ENCODE measurements around the gene SIK3.
"Not testable (repeated sequence)": the region's sequence is repeated elsewhere in the genome, so short reads cannot be mapped to it uniquely, and the experiment has no call there.

SIK3 gene

GRCh38 chr11:116827461-116827860 is 270.8 kb downstream of the SIK3 start:
- no peak for DNase-seq (ENCODE audit: low read depth in 2 of 2)

GRCh38 chr11:116826751-116827431 is 271.3 kb downstream of the SIK3 start:
- DNase-seq (ENCODE audit: low read depth in 2 of 2) = no peak

- DNase-seq (ENCODE audit: low read depth in 2 of 2) = no peak
These were observed 272.1 kb downstream of the SIK3 start for GRCh38 chr11:116825854-116826750.

- no peak for DNase-seq (ENCODE audit: low read depth in 2 of 2)
These were observed 272.8 kb downstream of the SIK3 start for GRCh38 chr11:116825434-116825833.

GRCh38 chr11:116823031-116823843 is 275.0 kb downstream of the SIK3 start, which contains the start of gene APOA4:
Gene APOA4, minus strand, starts transcription at chr11:116823304. Its CDS starts 113 bp downstream, at chr11:116823191.
- DNase-seq (ENCODE audit: low read depth in 2 of 2) = no peak

GRCh38 chr11:116822575-116822974 is 275.7 kb downstream of the SIK3 start:
- no peak for DNase-seq (ENCODE audit: low read depth in 2 of 2)

GRCh38 chr11:116821050-116821918 is 276.9 kb downstream of the SIK3 start:
- DNase-seq (ENCODE audit: low read depth in 2 of 2) = no peak

GRCh38 chr11:116819049-116819448 is 279.2 kb downstream of the SIK3 start:
- DNase-seq (ENCODE audit: low read depth in 2 of 2) = no peak

GRCh38 chr11:116814502-116814901 is 283.7 kb downstream of the SIK3 start:
- DNase-seq (ENCODE audit: low read depth in 2 of 2) = no peak

- DNase-seq (ENCODE audit: low read depth in 2 of 2) = no peak
These were observed 284.3 kb downstream of the SIK3 start for GRCh38 chr11:116813781-116814471.

GRCh38 chr11:116813170-116813569 is 285.1 kb downstream of the SIK3 start:
- DNase-seq (ENCODE audit: low read depth in 2 of 2) = no peak

GRCh38 chr11:116812109-116812508 is 286.1 kb downstream of the SIK3 start:
- no peak for DNase-seq (ENCODE audit: low read depth in 2 of 2)

GRCh38 chr11:116811194-116811593 is 287.0 kb downstream of the SIK3 start:
- DNase-seq (ENCODE audit: low read depth in 2 of 2) = no peak

GRCh38 chr11:116808262-116809175 is 289.7 kb downstream of the SIK3 start:
- no peak for DNase-seq (ENCODE audit: low read depth in 2 of 2)

- DNase-seq (ENCODE audit: low read depth in 2 of 2) = no peak
These were observed 290.5 kb downstream of the SIK3 start for GRCh38 chr11:116807601-116808261.

GRCh38 chr11:116804001-116804400 is 294.2 kb downstream of the SIK3 start:
- DNase-seq (ENCODE audit: low read depth in 2 of 2) = no peak

GRCh38 chr11:116801662-116802061 is 296.6 kb downstream of the SIK3 start:
- DNase-seq (ENCODE audit: low read depth in 2 of 2) = not testable (repeated sequence)

- no peak for DNase-seq (ENCODE audit: low read depth in 2 of 2)
These were observed 297.6 kb downstream of the SIK3 start for GRCh38 chr11:116800610-116801009.

- DNase-seq (ENCODE audit: low read depth in 2 of 2) = no peak
These were observed 299.9 kb downstream of the SIK3 start for GRCh38 chr11:116798368-116798767.
